GM18907 (cell line): Measurements from ENCODE around the gene HOTAIR.
A peak's percentile ranks its signal among the peaks of the same experiment; 100 is the strongest.

Experiments used
- ATAC-seq: cut with Tn5 transposase; IDR thresholded peaks from one replicate; pipeline ENCODE4 v1.9.1; 2021; ENCODE audit warnings: mild to moderate bottlenecking, moderate library complexity; ENCODE audit not compliant: unreplicated experiment

The HOTAIR gene

GRCh38 chr12:53974084-53975063 lies at the start of gene HOTAIR:
Gene HOTAIR (minus strand): TSS chr12:53974954.
- no peak for ATAC-seq

- ATAC-seq, result no peak
These were observed 49.4 kb upstream of the HOTAIR start for GRCh38 chr12:54024127-54024526.

GRCh38 chr12:54022960-54023884 lies 48.5 kb upstream of the HOTAIR start:
- no peak for ATAC-seq

DNA sequence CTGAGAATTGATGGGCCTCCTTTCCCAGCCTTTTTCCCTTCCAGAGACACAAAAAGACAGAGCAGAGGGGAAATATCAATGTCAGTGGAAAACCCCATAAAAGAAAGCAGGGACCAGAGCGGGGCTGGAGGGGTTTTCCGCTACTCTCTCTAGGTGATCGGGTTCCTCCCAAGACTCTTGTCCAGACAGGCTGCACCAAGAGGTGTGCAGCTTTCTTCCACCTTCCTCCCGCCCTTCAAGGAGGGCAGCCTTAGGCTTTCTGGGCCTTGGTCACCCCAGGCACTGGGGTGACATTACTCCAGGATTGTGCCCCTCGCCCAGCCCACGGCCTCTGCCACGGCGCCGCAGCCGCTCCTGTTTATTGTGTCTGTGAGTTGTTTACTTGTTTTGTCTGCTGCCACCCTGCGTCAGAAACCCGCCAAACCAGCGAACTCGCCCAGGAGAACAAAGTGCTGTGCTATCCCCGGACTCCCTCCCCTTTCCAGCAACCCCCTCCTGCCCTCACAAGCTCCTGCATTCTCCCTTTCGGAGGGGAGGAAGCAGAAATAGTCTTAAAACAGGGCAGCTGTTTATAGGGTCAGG lies 46.8 kb upstream of the HOTAIR start:
- ATAC-seq, result peak; percentile 33

DNA sequence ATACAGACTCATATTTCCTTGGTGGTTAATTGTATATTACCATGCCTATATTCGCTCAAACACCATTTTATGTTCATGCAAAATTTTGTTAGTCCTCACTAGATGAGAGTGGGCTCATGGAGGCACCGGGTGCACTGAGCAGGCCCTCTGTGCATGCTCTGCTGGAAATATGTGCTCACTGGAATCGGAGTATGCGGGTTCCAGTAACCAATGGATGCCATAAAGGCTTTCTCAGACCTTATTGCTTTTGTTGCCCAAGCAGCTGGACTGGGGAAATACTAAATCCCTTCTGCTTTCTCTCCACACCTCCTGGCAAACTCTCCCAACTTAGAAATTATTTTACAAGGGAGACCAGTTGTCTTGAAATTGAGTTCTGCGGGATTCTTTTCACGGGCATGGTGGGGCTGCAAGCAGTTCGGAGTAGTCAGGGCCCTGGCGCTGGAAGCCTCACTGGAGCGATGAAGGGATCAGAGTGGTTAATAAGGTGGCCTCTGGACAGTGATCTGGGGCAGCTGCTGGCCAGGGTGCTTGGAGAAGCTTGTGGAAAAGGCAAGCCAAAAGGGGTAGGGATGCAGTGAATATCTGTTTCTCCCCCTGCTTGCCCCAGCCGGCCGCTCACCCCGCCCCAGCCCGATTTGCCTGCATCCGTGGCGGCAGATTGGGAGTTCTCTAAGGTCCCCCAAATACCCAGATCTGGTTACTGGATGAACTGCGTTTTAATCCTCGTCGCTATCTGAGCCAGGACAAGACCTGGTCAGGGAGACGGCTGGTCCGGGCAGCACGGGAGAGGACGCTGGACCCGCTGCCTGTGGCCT lies 46.0 kb upstream of the HOTAIR start:
- ATAC-seq, result no peak

- ATAC-seq, result no peak
These were observed 45.3 kb upstream of the HOTAIR start for GRCh38 chr12:54019924-54020590.

DNA sequence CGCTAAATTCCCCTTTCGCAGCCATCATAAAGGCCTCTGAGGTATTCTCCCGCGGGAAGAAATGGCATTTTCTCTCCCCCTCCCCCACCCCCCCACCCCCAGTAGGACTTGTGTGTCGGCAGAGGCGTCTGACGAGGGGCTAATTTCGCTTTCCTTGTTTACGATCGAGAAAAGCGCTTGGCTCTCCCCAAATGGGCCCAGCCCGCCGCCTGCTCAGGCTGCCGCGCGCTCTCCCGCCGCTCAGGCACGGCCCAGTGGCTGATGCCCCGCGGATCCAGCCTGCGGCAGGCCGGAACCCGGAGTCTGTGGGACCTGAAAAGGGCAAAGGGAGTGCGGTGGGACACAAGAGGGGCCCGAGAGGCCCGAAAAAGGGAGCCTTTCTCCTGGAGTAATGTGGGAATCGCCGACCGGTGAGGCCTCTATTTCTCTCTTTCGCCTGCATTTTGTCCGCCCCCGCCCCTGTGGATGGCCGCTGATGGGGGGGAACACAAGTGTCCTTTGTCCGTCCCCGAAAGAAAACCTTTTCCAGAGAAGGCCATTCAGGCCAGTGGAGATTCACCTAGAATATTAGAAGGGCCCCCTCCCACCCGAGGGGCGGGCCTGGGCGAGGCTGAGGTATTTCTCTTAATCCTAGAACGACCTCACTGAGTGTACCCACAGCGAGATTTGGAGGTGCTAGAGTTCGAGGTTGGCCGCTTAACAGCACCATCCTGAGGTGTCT lies 44.5 kb upstream of the HOTAIR start:
- no peak for ATAC-seq

DNA sequence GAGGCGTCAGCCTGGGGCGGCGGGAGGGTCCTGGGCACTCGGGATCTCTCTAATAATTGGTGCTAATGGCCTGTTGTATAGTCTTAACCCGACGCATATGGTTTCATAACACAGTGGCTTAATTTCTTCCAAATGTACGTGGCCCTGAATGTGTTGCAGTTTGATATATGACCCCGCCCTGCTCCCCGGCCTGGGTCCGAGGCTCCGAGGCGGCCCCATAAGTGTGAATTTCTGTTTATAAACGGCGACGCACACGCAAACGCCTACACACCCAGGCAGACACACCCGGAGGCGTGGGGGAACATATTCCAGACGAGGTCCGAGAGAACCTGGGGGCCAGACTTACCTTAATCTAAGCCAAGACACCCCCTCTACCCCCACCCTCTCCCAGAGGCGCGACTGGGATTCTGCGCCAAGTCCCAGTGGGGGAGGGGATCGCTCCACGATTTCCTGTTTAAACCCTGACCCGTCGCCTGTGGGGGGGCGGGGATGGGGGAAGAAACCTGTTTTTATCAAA lies 43.8 kb upstream of the HOTAIR start:
- no peak for ATAC-seq

- peak; percentile 83 for ATAC-seq
These were observed 43.2 kb upstream of the HOTAIR start for GRCh38 chr12:54017878-54018467.

GRCh38 chr12:54017027-54017788 lies 42.5 kb upstream of the HOTAIR start:
- peak; percentile 33 for ATAC-seq

GRCh38 chr12:54016478-54016964 lies 41.8 kb upstream of the HOTAIR start:
- ATAC-seq, result no peak

DNA sequence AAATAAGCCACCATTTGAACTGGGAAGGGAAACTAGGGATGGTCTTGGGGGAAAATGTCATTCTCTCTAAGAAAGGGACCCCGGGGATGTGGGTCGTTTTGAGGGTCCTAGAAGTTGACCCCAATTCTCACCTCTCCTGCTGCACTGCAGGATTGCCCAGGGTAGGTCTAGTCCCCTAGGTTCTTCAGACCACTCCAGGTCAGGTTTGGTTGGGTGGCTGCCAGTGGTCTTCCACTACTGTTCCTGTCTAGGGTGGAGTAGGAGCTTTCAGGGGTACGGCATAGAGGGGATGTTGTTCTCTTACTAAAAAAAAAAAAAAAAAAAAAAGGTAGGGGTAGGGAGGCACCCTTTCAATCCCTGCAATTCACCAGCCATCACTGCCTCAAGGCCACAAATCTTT lies 41.3 kb upstream of the HOTAIR start:
- no peak for ATAC-seq

DNA sequence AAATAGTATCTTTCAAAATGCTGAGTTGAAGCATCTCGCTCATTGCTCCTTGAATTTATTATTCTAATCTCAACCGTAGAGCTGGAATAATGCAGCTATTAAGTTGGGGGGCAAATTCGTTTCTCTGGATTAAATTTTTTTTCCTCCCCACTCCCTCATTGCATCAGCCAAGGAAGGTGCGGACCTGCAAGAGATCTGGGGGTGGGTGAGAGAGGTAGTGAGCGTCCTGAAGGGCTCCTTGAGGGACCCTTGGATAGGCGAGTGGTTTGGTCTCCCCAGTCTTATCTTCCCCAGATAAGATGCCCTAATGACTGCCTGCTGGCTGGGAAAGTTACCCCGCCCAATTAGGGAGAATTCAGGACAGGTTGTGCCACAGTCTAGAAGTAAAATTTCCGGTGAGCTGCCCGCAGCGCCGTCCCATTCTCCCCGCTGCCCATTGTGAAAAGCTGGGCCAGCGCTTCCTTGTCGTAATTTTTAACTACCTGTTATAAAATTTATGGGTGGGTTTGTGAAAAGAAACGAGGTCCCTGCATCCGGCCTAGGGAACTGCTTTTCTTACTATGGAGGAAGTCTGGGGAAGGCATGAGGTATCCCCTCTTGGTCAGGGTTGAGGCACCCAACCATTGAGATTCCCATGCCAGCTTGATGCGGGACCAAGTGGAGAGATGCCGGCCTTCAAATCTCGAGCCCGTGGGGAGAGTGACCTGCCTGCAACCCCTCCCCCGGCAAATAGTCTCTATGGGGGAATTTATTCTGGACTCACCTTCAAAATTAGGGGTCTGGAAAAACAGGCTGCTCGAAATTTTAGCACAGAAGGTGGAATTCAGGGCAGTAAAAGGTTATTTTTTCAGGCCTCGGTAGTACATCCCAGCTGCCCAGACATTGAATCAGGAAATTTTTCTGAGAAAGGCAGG lies 40.5 kb upstream of the HOTAIR start:
- no peak for ATAC-seq

- ATAC-seq, result no peak
These were observed 39.7 kb upstream of the HOTAIR start for GRCh38 chr12:54014377-54015017.

DNA sequence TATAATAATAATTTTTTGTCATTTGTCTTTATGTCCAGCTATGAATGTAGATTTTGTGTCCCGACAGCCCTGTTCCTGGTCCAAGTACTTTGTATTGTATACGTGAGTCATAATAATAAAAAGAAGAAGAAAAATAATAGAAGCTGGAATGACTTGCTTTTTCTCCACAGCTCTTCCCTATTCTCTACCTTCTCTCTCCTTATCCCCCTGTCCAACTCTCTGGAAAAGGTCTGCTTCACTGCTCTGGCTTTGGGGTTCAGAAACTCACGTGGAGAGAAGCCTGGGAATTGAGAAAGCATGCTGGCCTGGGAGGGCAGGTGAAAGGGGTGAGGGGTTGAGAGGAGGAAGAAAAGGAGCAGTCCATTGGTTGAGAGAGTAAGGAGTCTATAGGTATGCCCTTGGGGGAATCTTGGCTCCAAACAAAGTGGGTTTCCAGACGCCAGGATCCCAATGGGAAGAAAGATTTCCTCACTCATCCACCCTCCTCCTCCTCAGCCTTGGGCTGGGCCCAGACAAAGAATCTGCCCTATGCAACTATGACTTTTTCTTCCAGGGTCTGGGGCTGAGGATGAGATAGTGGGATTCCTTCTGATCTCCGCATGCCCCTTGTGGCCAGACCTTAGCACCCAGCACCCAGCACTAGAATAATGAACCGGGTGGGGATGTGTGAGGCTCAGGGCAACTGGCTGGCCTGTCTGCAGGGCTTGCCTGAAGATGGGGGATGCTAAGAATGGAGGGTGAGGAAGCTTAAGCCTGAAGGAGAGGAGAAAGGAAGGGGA lies 38.1 kb upstream of the HOTAIR start:
- no peak for ATAC-seq
